Prostate gland (tissue), 2 donors: ENCODE measurements around the gene RSPH1.

Source experiments
- CTCF ChIP-seq, 4 experiments: fragments of 200-600 bp in 2 of 4; fragments of 450-650 bp in 2 of 4; sonication (generic) in 2 of 4; IDR thresholded peaks; 1 replicate in 3 of 4; 2 replicates in 1 of 4; pipeline ENCODE4 v1.5.1; 2016 to 2019; ENCODE audit warnings: antibody characterized with exemption in 4 of 4, mild to moderate bottlenecking in 2 of 4, moderate library complexity in 2 of 4
- POLR2A ChIP-seq: fragments of 450-650 bp; IDR thresholded peaks from one replicate; pipeline ENCODE4 v1.6.1; 2016; ENCODE audit warnings: antibody characterized with exemption, mild to moderate bottlenecking
- POLR2AphosphoS5 ChIP-seq: sonication (generic); formaldehyde crosslinking; IDR thresholded peaks from one replicate; pipeline ENCODE4 v1.6.1; 2017; ENCODE audit warnings: antibody characterized with exemption

- TF ChIP-seq CTCF (IDR thresholded peaks at IDR 0.05) (no peak), POLR2A (no peak), POLR2AphosphoS5 (peak; percentile 55)
These were observed 42.7 kb upstream of the RSPH1 start for GRCh38 chr21:42538479-42539275.
